HG03558 (cell line): ENCODE data around the gene MRM3.
"Not testable (repeated sequence)": the region's sequence is repeated elsewhere in the genome, so short reads cannot be mapped to it uniquely, and the experiment has no call there.

Experiments used
- ATAC-seq: cut with Tn5 transposase; IDR thresholded peaks from one replicate; pipeline ENCODE4 v1.9.1; 2021; ENCODE audit warnings: moderate number of reproducible peaks; ENCODE audit not compliant: unreplicated experiment; ENCODE audit errors: extremely low read depth

The MRM3 gene

DNA sequence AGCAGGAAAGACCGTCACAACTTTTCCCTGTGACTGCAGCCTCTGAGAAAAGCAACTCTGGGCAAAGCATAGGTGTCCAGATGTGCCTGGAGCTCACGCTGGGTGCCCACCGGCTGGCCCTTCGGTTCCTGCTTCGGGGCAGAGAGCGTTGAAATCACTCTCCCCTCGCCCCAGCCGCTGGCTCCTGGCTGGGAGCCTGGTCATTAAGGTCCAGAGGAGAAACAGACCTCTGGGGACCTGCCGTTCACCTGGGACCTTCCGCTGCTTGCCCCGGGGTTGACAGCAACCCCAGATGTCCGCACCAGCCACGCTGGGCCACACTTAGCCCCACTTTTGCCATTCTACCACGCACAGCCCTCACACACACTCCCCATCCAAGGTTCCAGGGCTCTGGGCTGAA is 13.1 kb downstream of the MRM3 start:
- ATAC-seq: no peak

DNA sequence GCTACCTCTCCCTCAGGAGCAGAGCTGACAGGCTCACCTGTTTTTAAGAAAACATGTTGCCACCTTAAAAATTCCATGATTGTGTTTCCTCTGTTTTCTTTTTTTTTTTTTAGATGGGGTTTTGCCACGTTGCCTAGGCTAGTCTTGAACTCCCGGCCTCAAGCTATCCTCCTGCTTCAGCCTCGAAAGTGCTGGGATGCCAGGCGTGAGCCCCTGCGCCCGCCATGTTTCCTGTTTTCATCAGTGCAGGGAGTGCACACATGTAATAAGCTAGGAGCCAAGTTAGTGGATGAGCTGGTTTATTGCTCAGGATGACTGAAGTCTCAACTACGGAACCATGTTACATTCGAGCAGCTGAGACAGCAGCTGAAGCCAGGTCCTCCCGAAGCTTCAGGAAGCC is 13.6 kb downstream of the MRM3 start:
- no peak for ATAC-seq

DNA sequence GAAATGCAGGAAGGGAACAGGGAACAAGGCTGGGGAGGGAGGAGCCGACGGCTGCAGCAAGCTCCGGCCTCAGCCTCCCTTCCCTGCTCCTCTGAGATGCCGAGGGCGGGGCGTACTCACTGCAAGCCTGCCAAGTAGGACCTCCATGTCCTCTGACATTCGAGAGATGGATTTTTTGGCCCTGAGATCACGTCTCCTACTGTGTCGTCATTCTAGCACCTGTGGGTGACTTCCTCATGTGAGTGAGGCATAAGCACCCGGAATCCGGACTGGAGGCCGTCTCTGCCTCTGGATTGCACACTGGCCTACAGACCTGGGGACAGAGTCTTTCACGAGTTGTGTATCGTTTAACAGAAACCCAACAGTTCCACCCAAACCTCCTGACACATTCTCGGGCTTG is 14.5 kb downstream of the MRM3 start:
- ATAC-seq: no peak

DNA sequence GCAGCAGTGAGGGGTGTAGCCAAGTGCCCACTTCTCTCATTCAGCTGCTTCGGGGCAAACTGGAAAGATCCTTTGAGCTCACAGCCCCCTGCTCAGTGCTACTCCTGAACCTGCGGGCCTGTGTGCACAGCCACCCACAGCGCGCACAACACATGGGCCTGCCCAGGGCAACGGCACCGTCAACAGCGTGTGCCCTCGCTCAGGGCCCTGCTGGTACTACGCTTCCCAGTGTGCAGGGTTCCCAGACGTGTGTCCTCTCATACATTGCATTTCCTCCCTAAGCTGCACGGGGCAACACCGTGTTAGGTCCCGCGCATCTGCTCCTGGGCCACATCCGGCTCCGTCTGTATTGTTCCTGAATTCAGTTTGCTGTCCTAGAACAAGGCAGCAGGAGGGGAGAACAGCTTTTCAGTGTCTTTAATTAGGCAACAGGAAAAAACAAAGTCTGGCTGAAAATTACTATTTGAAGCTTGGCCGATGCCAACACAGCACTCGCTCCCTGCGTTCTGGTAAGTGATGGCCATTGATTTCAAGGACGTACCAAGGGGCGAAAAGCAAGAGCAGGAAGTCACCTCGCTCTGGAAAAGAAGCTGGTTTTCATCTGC is 15.2 kb downstream of the MRM3 start:
- no peak for ATAC-seq

DNA sequence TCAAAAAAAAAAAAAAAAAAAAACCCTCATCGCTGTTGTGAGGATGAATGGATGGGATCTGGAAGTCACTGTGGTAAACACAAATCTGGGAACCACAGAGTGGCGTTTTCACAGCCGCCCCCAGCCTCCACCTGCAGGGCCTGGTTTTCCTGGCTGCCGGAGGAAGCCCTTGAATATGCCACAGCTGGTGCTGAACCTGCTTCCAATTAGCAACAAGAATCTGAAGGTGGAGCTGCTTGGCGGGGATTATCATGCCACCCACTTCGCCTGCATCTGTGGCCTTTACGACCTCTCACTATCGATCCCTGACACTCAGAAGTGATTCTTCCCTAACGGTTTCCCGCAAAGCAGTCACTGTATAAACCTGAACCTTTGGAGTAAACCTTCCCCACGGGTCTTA is 16.1 kb downstream of the MRM3 start:
- no peak for ATAC-seq

DNA sequence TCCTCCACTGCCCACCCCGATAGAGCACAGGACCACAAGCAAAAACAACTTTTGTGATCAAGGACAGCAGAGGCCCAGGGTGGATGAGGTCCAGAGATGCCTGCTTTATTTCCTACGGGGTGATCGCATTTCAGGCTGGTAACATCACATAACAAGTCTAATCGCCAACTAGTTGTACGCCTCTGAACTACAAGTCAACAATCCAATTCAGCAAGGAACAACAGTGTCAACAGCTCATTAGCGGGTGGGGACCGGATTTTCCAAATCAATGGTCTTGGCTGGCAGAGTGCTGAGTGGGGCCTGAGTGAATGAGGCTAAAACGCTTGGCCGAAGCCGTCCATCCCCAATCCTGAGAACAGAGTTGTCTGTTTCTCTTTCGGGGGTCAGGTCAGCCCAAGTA is 17.1 kb downstream of the MRM3 start:
- ATAC-seq: no peak

DNA sequence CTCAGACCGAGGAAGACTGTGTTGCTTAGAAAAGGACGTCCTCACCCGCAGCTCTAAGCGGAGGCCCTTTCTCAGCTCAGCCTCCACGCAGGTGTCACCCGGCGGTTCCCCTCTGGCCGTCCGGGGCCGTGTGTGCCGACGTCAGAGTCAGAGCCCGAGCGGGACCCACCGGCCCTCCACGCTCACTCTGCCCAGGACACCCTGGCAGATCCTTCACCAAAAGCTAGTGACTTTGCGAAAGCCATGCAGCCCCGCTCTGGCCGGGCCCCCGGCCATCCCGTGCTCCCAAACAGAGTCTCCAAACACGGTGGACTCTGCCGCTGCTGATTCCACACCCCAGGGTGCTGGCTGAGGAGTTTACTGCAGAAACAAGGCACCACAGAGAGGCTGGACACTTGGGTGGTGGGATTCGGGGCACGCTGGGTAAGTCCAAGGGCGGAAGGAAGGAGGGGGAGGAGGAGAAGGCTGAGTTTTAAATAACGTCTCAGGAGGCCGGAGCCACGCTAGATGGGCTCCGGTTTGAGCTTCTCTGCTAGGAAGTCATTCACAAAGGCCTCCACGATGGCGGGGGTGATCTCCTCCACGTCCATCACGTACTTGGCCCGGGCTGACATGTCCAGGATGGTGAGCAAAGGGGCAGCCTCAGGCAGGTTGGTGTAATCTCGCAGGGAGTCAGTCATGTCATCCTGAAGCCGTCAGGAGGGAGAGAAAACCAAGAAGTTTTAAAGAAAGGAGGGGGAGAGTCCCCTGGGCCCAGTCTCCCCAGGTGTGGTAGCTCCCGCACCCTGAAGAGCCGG is 18.5 kb downstream of the MRM3 start:
- ATAC-seq: no peak

DNA sequence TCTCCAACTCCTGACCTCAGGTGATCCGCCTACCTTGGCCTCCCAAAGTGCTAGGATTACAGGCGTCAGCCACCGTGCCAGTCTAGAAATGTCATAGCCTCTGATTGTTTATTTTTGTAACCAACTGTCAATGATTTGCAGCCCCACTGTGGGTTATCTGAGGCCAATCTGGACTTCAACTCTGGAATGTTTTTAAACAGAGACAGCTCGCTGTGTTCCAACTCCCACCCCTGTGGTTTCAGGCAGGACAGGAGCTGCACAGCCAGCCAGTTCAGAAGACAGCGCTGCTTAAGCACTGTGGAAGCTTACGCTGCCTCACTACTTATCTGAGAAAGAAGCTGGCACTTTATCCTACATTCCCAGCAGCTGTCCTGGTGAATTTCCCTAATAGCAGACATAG is 19.5 kb downstream of the MRM3 start:
- ATAC-seq: no peak

DNA sequence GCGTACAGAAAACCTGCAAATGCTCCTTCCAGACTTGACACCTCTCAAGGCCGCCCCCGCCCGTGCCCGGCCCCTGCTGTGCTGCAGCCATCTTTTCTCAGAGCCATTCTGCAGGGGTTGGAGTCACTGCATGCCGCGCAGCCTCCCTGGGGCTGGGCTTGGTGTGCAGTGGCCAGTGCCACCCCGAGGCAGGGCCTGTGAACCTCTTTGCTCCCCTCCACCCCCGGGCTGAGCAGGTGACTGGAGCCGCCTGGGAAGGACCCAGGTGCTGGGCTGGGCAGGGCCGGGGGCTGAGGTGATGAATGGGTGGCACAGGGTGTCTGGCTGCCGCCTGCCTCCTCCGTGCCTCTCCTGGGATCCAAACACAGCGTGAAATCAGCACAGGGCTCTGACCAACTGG is 20.3 kb downstream of the MRM3 start:
- ATAC-seq: no peak

DNA sequence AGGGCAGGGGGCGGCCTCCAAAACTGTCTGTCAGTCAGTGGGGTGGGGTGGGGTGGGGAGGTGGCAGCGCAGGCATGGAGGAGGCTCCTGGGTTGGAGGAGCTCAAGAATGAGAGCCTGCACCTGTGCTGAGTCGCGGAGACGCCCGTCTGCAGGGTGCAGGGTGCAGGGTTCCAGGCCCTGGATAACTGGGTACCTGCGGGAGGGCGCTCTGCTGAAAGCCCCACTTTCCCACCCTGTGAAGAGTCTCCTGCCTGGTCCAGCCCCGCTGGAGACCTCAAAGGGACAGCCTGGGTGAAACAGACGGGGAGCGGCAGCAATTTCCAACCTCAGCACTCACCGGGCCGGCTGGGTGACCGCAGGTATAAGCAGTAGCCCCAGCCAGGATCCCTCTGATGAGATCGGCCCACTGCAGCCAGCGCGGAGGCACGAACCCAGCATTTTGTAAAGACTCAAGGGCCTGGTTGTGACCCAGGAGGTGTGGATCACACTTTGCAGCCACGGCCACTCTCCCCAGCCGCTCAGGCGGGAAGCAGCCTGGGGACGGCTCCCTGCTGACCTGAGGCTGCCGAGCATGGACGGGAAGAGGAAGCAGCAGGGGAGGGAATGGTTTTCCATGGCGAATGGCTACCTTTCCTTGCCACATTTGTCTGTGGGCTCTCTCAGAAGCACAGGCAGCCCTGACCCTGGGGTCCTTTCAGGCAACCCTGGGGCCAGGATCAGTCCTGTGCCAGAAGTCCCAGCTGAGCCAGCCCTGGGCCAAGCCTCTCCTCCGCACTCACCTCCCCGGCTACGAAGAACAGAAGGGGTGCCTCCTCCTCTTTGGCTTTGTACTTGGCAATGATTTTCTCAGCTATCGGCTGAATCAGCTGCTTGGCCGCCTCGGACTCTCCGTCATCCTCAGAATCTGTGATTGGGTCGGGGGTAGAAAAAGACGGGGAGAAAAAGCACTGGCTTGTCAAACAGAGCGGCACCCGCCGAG is 21.0 kb downstream of the MRM3 start:
- no peak for ATAC-seq

DNA sequence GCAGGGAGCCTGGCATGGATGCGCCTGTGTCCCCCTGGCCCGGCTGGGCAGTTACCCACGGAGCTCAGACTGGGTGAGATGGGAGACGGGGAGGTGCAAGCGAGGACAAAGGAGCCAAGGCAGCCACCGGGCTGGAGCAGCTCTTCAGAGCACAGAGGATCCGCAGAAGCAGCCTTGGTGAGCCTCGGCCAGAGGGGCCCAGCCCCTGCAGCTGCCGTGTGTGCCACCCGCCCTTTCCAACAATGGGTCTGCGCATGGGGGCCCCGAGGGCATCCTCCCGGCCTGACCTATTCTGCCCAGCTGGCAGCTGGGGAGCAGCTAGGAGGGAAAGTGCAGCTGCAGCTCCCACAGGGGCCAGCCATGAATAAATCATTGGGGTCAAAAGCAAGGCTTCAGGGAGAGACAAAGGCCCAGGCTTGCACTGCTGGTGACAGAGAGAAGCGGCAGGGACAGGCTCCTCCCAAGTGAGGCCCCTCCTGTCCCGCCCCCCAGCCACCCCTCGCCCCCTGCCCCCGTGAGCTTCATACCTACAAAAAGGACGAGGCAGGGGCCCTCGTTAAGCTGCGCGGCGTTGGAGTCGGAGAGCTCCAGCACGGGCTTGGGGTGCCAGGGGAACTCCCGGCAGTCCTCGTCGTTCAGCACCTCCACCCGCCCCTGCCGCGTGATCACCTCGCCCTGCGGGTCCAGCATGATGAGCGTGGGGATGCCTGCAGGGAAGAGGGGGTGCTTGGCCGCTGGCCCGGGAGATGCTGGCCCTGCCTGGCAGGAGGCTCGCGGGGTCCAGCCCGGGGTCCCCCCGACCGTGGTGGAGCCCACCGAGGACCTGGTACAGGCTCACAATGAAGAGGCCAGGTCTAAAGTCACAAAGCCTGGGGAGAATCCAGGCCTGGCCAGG is 22.6 kb downstream of the MRM3 start:
- no peak for ATAC-seq

DNA sequence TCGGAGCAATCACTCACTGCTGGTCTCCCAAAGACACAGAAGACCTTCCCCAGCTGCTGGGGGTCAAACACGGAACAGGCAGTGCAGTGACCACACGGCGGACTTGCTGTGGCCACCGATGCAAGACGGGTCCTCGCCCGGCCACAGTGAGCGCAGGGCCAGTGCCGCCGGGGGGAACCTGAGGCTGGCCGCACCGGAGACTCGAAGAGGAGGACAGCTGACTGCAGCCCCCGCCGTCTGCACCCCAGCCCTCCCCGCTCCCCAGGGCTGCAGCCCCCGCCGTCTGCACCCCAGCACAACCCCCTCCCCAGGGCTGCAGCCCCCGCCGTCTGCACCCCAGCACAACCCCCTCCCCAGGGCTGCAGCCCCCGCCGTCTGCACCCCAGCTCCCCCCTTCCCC is 23.7 kb downstream of the MRM3 start:
- ATAC-seq: not testable (repeated sequence)

DNA sequence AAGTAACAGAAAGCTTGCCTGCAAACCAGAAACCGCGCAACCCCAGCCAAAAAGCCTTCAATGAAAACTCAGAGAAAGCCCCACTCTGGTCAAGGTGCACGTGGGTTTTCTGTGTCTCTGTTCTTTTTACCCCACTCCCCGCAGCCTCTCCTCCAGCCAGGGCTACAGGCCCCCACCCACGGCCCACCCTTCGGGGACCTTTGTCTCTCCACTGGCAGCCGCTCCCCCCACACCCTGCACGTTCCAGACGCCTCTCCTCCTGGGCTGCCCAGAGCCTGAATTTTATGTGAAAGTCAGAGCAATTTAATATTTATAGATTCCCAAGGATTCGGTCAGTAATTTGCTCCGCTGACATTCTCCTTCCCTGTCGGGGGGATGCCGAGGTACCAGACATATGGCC is 24.2 kb downstream of the MRM3 start:
- no peak for ATAC-seq

DNA sequence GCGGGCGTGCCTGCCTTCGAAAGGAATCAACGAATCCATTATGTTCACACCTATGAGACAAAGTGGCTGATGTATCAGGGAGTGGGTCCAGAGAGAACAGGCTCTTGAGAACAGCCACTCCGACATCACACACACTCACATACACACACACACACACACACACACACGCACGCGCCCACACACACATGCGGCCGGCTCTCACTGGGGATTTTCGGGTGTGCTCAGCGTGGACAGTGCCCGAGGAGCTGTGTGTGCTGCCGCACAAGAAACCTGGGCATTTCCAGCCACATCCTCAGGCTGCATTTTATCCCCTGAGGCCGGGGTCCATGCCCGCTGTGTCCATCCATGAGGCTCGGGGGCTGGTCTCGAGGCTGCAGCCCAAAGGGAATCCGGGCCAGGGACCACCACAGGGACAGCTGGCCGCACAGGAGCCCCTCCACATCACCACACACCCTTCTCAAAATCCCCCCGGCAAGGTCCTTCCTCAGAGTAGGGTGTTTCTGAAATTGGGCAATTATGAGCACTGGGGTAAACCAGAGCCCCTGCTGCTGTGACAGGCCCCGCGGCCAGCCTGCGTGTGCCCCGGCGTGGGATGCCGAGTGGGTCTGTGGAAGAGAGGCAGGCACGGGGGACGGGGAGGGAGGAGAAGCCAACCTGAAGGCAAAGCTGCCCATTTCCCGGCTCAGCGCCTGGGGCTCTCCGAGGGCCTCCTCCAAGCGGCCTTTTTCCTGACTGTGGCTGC is 24.8 kb downstream of the MRM3 start:
- no peak for ATAC-seq

DNA sequence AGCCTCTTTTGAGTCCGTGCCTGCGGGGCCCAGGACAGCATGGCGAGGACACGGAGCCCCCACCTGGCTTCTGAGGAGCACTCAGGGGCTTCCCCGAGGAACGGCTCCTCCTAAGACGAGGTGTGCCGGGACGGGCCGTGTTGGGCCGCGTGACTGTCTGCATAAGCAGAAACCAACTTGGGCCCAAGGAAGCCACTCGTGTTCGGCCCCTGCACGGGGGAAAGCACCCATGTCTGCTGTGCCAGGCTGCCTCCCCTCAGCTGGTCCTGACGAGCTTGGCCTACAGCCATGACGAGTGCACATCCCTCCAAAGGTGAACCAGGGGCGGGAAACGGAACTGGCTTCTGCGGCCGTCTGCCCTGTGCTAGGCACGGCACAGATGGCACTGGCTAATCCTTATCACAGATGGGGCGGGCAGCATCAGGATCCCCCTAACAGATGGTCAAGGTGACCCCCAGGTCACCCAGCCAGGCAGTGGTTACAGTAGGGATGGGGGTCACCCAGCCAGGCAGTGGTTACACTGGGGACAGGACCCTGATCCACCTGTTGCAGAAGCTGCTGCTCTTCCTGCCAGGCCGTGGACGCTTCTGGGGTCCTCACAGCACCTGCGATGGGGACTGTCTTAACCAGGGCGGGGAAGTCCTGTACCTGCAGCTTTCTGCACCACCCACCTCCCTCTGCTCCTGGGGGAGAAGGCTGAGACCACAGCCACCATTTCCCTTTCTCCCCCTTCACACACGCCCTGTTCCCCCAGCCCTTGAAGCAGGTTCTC is 25.6 kb downstream of the MRM3 start:
- ATAC-seq: no peak

DNA sequence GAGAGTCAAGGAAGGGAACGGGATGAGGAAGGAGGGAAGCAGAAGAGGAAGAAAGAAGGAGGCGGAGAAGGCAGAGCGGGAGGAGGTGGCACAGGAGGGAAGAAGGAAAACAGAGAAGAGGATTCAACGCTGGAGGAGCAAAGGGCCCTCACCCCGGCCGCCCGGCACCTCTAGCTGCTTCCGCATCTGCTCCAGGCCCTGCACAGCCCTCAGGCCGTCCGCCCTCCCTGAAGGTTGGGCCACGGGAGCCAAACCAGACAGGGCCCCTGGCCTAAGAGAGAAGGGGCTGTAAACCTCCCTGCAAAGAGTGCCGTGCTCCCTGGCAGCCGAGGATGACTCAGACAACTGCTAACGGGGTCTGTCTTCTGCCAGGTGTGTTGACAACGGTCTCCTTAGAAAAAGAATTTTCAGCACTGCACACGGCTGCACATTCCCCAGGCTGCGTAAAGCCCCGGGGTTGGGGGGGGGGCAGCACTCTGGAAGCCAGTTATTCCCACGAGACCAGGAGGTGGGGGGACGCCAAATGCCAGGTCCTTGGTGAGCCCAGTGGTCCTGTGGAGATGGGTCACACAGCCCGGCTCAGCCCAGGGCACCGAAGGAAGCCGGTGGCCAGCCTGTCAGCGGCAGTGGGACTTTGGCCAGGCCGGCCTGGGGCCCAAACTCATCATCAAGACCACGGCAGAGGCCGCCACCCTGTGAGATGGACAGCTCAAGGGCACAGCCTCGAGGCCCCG is 29.1 kb downstream of the MRM3 start:
- ATAC-seq: no peak

DNA sequence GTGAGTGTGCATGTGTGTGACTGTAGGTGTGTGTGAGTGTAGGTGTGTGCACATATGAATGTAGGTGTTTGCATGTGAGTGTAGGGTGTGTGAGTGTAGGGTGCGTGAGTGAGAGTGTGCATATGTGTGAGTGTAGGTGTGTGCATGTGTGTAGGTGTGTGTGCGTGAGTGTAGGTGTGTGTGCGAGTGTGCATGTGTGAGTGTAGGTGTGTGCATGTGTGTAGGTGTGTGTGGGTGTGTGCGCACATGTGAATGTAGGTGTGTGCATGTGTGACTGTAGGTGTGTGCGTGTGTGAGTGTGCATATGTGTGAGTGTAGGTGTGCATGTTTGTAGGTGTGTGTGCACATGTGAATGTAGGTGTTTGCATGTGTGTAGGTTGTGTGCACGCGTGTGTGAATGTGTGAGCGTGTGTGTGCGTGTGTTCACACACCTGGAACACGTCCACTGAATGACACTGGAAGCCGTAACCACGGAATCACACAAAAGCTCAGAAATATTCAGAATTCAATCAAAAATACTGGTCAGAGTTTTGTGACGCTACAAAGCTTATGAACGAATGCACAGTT is 30.6 kb downstream of the MRM3 start:
- no peak for ATAC-seq

DNA sequence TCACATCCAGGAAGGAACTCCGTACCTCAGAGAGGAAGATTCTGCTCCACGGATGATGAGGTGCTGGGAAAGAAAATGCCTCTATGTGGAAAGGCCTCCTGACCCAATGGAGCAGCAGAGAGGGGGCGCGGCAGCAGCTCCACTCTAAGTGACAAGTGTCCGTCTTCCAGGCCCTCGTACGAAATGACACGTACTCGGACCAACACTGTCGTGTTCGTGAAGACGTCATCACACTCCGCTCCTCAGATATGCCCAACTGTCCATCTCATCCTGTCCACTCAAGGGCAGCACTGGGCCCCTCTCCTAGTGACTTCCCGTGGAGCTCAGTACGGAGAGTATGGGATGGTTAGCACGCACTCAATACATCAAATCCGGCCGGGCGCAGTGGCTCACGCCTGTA is 32.2 kb downstream of the MRM3 start:
- ATAC-seq: no peak
